Renal cortical epithelial cell (primary cell): ENCODE data around the gene DLD. TPM values are rescaled to one million over a fixed set of nuclear protein-coding genes. Genes with fewer than 3 reads are reported as not detected.
A peak's percentile ranks its signal among the peaks of the same experiment; 100 is the strongest.
"Not testable (repeated sequence)": the region's sequence is repeated elsewhere in the genome, so short reads cannot be mapped to it uniquely, and the experiment has no call there.

Experiments
- DNase-seq: peaks from one replicate; pipeline ENCODE4 v3.0.0-alpha.2; 2011; ENCODE audit warnings: low read depth
- total RNA-seq: library from RNA; depleted of rRNA; stranded (reverse); fragments of >200 nt; gene quantifications from 2 replicates; pipeline ENCODE4 v1.2.3, GENCODE V29; 2014

The DLD gene
- total RNA-seq, 1 donor from 2014 or later = 155 TPM

DNA sequence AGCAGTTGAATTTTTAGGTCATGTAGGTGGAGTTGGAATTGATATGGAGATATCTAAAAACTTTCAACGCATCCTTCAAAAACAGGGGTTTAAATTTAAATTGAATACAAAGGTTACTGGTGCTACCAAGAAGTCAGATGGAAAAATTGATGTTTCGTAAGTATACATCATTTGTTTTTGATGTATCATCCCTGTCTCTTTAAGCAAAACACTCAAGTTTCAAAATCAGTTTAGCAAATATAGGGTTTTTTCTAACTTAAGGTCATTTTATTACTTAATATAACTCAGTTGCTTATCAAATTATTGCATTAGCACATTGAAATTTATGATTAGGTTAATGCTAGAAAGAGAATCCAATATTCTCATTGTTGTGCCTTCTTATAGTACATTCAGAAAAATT, 24.6 kb downstream of the DLD start:
- DNase-seq = no peak

DNA sequence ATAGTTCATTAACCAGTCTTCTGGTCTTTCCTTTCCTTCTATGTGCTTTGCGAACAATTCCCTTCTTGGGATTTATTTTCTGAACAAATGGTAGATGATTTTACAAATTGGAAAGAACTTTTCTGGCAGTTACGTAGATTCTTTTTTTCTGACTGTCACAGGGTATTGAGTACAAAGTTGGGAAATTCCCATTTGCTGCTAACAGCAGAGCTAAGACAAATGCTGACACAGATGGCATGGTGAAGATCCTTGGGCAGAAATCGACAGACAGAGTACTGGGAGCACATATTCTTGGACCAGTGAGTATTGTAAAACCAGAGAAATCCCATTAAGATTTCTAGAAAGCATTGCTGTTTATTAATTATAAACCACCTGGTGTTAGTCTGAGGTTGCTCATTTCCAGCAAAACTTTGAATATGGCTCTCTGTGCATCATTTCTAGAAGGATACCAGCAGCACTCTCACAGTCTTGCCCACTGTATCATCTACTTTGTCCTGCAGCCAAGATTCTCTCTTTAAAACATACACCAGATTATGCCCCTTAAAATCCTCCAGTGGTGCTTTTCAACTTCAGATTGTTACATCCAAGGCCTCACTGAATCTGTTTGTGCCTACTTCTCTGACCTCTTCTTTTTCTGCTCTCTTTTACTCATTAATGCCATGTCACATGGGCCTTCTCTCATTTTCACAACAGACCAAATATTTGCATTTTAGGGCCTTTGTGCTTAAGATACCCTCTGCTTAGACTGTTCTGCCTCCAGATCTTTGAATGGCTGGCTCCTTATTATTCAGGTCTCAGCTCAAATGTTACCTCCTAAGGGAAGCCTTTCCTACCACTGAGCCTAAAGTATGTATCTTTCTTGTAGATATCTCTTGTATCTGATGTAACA, 27.0 kb downstream of the DLD start:
- no peak for DNase-seq

DNA sequence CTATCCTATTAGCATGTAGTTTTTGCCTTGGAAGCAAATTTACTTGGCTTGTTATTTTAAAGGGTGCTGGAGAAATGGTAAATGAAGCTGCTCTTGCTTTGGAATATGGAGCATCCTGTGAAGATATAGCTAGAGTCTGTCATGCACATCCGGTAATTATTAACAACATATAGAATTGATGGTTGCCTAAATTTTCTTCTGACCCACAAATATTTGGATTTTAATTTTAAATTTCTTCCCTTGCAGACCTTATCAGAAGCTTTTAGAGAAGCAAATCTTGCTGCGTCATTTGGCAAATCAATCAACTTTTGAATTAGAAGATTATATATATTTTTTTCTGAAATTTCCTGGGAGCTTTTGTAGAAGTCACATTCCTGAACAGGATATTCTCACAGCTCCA, 28.0 kb downstream of the DLD start:
- no peak for DNase-seq

DNA sequence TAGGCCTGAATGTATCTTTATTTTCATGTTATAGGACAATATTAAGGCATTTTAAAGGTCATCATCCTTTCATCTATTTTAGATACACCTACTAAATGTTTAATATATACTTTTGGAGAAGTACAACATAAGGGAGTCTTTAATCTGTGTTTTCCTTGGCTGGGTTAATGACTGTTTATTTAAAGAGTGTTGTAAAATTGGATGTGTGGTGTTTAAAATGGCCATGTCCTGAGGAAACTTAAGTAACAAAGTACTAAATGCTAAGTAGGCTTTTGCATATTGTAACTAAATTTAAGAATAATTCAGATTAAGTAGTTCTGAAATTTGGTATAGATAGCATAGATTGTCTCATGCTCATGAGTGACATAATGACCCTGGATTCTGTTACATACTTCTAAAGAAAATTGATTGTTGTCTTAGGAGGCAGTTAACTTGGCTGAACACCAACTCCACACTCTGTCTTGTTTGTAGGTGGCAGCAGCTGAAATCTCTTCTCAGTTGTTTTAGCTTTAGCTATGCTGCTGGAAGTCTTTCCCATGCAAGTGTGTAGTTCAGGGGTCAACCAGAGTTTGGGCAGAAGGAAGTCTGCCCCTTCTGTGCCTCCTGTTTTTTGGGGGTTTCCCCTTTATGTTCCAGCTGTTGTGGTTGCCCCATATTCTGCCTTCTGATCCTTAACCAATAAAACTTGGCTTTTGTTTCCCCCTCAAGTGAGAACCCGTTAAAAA, 29.2 kb downstream of the DLD start:
- DNase-seq = peak; percentile 37

DNA sequence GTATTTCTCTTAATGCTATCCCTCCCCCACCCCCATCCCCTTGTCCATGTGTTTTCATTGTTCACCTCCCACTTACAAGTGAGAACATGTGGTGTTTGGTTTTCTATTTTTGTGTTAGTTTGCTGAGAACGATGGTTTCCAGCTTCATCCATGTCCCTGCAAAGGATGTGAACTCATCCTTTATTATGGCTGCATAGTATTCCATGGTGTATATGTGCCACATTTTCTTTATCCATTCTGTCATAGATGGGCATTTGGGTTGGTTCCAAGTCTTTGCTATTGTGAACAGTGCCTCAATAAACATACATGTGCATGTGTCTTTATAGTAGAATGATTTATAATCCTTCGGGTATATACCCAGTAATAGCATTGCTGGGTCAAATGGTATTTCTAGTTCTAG, 30.8 kb downstream of the DLD start:
- DNase-seq = not testable (repeated sequence)

DNA sequence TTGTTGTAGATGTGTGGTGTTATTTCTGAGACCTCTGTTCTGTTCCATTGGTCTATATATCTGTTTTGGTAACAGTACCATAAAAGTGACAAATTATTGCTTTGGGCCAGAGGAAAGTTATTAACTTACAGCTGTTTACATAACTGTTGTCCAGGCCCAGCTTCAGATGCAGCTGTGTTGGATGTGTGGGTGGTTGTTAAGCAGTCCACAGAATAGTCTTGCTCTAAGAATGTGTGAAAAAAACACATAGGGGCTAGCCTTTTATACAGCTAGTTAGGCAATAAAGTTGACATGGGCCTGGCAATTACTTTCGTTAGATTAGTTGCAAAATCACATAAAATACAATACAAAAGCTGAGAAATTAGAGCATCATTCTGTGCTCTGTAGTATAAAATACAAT, 31.9 kb downstream of the DLD start:
- DNase-seq = peak; percentile 53

DNA sequence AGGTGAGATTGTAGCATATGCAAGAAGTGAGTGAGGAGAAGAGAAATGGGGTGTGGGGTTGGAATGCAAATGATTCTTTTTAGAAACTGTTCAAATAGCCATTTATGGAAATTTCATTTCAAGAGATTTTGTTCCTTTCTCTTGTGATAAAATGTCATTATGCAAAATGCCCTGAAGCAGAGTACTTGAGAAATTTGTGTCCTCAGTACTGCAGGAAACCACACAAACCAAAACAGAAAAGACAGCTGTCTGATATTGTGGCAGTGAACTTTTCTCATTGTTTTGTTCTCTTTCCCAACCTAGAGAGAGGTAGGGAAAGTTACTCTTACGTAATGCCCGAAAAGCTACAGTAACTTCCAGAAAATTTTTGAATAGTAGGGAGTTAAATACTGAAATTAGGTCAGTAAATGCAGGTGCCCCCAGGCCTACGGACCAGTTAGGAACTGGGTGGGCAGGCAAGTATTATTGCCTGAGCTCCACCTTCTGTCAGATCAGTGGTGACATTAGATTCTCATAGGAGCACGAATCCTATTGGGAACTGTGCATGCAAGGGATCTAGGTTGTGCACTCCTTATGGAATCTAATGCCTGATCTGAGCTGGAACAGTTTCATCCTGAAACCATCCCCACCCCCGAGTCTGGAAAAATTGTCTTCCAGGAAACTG, 34.0 kb downstream of the DLD start:
- peak; percentile 25 for DNase-seq

DNA sequence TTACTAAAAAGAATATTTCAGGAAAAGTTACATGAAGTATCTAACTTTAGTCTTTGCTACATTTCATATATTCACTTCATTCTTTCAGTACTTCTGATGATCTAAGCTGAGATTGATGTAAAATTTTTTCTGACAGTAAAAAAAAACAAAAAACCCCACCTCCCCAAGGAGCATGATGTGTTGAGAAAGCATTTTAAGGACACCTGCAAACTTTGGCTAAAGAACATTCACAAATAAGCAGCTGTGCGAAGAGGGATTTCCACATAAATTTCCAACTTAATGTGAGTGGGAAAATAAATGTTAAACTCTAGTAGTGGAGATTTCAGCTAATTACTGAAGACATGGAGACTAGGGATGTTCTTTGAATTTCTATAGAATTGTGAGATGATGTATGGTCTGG, 35.5 kb downstream of the DLD start:
- DNase-seq = no peak

DNA sequence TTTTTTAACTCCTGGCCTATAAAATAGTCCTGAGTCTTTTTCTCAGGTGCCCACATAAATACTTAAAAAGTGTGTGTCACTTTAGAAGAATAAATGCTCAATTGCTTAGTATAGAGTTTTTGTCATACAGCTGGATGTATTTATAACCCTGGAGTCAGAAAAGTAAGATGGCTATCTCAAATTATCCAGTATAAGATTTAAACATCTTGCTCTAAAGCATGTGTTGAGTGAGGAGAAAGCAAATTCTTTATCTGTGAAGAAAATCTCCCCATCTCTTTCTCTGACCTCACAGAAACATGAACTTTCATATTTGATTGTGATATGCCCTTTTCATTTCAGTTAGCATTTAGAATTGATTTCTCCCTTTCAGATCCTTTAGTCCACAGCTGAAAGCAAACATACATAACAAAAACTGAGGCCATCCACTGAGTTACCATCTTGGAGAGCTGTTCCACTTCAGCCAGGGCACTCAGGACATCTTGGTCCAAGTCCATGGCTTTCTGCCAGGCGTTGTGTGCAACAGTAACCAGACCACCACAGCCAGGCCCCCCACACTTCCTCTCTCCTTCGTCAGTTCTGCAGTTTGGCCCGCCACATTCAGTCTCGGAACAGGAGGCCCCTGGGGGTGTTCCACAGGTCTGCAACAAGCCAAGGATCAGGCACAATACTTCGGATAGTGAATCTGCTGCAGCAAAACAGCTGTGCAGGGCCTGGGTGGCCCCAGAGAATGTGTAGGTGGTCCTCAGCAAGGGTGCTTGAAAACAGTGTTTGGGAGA, 40.9 kb downstream of the DLD start:
- no peak for DNase-seq

DNA sequence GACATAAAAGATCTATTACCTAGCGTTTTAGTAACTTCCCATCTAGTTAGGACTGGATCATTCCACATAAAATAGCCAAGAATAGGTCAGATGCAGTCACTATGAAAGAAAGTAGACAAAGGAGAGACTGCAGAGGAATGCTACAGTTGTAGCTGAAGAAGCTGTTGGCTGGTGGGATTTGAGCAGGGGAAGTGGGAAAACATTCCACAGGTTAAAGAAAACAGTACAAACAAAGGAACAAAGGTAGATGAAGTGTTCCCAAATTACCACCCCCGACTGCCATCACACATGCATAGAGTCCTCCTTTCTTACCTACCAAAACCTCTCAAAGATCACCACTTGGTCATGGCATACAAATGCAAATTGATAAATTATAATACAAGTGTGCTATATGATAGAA, 41.8 kb downstream of the DLD start:
- no peak for DNase-seq

DNA sequence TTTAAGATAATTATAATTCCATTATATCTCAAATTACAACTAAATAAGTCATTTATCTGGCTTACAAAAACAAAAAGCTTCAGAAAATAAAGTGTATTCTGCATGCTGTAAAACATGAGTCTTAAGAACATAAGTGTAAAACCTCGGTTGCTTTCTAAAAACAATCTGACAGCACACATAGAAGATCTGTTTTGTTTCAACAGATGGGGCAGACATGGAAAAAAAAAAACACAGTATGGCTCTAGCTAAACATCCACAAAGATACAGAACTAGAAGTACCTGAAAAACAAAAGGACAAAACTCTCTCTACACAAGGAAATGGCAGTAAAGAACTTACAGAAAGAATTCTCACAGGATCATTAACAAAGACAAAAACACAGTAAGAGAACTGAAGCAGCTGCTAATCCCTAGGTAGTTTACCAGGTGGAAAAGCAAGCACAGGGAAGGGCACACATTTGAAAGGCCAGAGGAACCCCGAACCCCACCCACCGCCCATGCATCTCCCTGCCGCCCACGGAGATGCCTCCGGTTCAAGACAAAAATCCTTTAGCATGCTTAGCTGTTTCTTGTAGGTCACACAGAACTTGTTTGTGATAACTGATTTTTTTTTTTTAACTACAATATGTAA, 42.5 kb downstream of the DLD start:
- DNase-seq = peak; percentile 16

DNA sequence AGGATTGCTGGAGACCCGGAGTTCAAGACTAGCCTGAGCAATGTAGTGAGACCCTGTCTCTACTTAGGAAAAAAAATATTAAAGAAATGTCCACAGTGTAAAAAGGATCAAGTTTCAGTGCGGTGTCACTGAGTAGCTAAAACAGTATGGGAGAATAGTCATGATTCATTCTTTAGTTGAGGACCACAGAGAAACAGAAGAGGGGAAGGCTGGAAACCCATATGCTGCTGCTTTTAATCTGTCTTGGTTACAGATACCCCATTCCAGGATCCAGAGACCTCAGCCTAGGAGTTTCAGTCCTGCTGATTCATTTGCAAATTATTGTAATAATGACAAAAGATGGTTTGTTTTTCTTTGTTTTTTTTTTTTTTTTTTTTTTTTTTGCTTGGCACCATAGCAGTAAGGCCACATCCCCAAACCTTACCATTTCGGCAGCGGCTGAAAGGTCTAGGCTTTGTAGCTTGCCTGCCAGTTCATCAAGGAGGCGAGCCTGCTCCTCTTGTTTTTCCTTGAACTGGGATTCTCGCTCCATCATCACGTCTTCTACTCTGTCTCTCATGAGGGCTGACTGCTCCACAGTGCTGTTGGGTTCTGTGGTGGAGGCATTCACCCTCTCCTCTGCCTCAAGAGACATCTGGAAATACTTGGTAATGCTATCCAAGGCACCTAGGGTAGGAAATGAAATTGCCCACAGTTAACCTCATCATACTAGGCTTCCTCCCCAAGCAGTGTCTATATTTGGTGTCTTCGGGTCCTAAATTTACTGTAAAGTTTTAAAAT, 44.2 kb downstream of the DLD start:
- DNase-seq = peak; percentile 14

DNA sequence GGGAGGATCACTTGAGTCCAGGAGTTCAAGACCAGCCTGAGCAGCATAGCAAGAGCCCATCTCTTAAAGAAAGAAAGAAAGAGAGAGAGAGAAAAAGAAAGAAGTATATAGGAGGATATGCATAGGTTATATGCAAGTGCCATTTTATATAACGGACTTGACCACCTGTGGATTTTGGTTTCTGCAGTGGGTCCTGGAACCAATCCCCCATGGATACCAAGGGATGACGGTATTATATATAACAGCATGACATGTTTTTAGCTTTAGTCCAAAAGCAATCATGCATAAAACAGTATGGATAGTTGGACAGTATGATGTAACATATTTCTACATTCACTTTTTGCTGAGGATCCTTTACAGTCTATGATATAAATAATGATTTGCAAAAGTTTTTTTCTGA, 45.3 kb downstream of the DLD start:
- DNase-seq = no peak

DNA sequence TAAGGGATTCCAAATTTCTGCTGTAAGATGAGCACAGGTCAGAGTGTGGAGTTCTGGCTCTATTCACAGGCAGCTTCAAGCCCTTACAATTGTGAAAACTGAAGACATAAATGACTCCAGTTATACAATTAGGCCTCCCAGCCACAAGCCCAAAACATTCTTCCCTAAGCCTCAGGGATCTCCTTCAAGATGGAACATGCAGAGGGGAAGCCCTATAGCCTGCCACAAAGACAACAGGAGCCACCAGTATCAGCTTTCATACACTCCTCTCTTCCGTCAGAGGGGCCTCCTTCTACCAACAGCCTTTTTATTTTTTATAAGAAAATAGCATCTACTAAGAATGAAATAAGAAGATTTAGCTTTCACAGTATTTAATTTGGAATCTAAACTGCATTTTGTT, 46.5 kb downstream of the DLD start:
- no peak for DNase-seq

DNA sequence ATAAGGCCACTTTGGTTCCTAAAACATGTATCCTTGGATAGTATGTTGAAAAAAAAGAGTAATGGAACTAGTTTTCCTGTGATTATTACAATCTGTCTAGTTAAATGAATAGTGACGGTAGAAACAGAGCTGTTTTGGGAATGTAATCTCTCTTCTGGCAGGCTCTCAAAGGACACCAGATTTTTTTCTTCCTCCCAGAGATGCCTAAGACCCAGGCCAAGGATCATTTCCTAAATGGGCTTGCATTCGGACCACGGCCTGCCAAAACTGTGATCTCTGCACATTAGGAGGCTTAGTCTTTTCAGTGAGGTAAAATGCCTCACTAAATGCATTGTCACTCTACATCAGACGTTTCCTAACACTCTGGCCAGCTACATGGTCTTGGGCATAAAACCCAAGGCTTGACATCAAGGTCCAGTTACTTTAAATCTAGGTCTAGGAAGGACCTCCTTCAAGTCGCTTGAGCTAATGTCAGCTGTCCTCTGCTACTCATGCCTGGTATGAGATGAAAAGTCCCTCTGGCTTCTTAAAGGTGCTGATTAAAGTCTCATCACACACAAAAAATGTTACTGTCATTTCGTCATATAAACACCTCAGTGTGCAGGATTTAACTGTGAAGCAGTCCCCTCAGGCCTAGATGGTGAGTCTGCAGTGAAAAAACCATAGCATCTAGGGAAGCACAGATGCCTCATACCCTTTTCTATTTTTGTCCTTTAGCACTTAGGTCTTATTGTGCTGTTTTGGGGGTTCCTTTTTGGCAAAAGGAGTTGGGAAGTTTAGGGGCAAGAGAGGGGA, 47.7 kb downstream of the DLD start:
- no peak for DNase-seq

DNA sequence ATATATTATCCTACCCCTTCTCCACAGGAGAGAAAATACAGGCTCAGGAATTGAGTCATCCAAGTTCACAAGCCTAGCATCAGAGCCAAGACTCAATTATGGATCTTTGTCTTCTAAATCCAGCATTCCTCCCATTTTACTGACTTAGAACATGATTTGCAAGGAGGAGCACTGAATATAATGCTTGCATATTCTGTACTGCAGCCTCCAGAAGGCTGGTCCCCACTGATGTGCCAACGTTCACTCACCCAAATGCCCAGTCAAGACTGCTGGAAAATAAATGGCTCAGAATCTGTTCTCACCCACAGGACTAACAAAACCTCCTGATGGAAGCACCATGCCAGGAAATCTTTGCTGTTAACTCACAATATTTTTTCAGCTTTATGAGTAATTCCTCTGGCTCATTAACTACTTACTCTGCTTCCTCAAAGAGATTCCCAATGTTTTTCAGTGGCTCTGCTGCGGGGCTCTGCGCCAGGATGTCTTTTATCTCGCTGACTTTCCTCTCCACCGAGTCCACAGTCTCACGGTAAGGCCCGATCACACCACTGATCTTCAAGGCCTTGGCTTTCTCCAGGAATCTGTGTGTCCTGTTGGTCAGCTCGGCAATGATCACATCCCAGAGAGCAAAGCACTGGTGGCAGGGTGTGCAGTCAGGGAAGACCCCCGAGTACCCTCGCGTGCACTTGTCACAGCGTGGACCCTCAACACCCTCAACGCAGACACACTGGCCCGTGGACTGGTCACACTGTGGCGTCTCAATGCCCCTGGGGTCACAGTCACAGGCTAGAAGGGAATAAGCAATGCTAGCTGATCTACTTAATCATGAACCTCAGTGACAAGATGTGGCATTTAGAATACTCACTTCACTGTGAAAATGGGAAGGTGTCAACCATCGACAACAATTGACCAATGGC, 48.8 kb downstream of the DLD start:
- DNase-seq = peak; percentile 83

DNA sequence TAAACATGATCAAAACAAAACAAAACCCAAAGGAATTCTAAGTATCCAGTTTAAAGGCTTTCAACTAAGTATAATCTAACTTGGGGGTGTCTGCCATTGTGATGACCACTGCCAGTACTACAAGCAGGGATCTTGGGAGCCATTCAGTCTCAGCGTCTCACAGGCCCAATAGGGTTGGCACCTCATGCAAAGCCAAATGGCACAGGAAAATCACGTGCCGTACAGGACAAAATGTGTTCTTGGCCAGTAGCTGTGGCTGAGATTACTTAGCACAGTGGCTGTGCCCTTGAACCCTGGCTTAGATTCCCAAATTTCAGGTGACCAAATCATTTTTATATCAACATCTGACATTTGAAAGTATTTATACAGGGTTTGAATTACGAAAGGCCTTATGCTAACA, 50.0 kb downstream of the DLD start:
- no peak for DNase-seq

DNA sequence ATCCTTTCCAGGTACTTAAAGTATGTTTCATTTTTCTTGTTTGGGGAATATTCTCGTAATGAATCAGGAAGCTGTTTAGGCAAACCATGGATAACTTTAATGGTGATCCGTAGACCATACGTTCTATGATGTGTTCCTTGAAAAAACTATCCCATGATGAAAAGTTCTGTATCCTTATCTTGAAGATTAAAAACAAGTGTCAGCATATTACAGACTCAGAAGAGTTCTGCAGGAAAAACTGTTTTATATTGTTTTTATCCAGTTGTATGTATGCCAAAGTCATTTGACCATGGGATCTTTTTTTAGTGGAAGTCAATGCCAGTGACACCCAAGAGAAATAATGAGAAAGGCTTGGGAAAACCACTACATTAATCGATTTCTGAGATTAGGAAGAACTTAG, 52.0 kb downstream of the DLD start:
- no peak for DNase-seq
